GM19372 (cell line): ENCODE results near the gene RSU1.
A peak's percentile ranks its signal among the peaks of the same experiment; 100 is the strongest.
"Not testable (repeated sequence)": the region's sequence is repeated elsewhere in the genome, so short reads cannot be mapped to it uniquely, and the experiment has no call there.

ENCODE experiments used
- ATAC-seq: cut with Tn5 transposase; IDR thresholded peaks from one replicate; pipeline ENCODE4 v1.9.1; 2021; ENCODE audit warnings: mild to moderate bottlenecking, low read depth, moderate library complexity; ENCODE audit not compliant: unreplicated experiment

The RSU1 gene

GRCh38 chr10:16788778-16789177 is 28.4 kb downstream of the RSU1 start:
- no peak for ATAC-seq

DNA sequence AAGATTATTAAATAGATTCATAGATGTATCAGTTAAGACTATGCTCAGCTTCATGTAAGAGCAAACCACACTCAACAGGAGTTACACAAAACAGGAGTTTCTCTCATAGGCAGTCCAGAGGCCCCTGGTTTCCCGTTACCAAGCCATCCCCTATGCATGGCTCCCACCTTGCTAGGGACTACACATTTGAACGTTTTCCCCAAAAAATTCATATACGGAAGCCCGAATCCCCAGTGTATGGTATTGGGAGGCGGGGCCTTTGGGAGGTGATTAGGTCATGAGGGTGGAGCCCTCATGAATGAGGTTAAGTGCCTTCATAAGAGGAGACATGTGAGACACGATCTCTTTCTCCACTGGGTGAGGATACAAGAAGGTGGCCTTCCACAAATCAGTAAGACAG is 29.1 kb downstream of the RSU1 start:
- ATAC-seq, result no peak

- peak; percentile 69 for ATAC-seq
Observed at GRCh38 chr10:16787361-16787791, 29.8 kb downstream of the RSU1 start.

GRCh38 chr10:16780338-16780880 is 36.8 kb downstream of the RSU1 start:
- no peak for ATAC-seq

- peak; percentile 68 for ATAC-seq
Observed at GRCh38 chr10:16779384-16779915, 37.8 kb downstream of the RSU1 start.

- ATAC-seq, result peak; percentile 53
Observed at GRCh38 chr10:16777473-16778370, 39.5 kb downstream of the RSU1 start.

DNA sequence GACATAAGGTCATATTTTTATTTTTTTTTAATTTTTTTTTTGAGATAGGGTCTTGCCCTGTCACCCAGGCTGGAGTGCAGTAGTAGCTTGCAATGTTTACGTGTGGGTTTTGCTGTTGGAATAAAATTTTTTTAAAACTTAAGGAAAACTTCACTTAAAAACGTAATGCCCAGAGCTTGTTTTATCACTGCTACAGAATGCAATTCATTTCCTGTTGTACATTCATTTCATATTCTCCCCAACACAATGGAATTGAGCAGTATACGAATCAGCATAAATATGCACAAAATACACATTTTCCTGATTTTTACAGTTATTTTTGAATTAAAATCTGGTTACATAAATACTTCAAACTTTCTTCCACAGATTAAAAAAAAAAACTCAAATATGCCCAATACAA is 40.3 kb downstream of the RSU1 start:
- ATAC-seq, result no peak

DNA sequence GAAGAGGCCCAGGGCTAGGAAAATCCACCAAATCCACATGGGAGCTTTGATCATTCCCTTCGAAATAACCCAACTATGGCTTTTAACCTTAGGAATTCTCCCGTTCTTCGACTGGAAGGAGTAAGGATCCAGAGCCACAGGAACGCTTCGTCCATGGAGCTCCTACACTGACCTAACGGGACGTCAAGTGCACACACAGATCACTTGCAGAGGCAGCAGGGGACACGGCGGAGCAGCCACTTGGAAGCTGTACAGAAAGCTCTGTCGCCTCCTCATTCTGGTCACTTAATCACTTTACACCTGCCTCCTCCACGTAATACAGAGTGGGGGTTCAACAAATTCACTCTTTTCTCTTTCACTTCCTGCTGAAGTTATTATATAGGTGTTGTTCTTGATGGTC is 43.9 kb downstream of the RSU1 start:
- ATAC-seq, result no peak

- ATAC-seq, result no peak
Observed at GRCh38 chr10:16770670-16771069, 46.6 kb downstream of the RSU1 start.

- no peak for ATAC-seq
Observed at GRCh38 chr10:16770141-16770540, 47.1 kb downstream of the RSU1 start.

DNA sequence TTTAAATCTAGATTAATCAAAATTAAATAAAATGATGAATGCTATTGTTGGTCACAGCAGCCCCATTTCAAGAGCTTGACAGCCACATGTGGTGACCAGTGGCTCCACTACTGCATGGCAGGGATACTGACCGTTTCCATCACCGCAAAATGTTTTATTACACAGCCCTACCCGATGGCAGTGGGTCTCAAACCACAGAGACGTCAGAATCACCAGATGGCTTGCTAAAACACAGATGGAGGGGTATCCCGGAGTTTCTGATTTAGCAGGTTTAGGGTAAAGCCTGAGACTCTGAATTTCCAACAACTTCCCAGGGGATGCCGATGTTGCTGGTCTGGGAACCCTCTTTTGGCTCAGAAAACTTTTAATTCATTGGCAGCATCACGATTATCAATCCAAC is 47.9 kb downstream of the RSU1 start:
- ATAC-seq, result no peak

- ATAC-seq, result no peak
Observed at GRCh38 chr10:16768702-16769101, 48.5 kb downstream of the RSU1 start.

GRCh38 chr10:16765509-16766375 is 51.5 kb downstream of the RSU1 start:
- ATAC-seq, result no peak

- no peak for ATAC-seq
Observed at GRCh38 chr10:16761300-16761699, 55.9 kb downstream of the RSU1 start.

DNA sequence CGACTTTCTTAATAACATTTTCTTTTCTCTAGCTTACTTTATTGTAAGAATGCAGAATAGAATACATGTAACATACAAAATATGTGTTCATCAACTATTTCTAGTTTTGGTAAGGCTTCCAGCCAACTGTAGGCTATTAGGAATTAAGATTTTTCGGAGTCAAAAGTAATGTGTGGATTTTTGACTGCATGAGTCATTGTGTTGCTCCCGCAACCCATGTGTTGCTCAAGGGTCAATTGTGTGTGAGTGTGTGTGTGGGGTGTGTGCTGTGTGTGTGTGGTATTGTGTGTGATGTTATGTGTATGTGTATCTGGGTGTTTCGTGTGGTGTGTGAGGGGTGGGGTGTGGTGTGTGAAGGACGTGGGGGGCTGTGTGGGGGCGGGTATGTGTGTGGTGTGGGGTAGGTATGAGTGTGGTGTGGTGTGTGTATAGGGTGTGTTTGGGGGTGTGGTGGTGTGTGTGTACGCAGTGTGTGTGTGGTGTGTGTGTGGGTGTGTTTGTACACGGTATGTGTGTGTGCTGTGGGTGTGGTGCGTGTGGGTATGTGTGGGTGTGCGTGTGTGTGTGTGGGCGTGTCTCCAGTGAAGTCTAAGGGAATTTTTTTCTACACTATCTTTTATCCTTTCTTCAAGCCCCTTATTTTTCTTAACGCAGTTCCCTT is 60.5 kb downstream of the RSU1 start:
- no peak for ATAC-seq

- ATAC-seq, result no peak
Observed at GRCh38 chr10:16754765-16755164, 62.5 kb downstream of the RSU1 start.

DNA sequence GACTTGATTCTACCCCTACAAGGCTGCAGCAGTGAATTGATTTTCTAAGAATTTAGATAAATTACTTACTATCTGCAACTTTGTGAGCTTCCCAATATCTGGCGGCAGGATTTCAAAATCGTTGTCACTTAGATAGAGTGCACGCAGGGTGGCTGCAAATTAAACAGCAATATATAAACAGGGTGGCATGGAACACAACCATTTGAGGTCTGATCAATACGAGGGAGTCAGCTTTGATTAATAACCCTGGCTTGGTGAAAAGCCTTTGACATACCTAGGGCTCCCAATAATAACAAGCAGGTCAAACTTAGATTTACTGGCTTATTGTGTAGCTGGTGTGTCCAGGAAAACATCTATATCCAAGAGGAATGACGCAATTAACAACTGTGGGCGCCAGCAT is 64.4 kb downstream of the RSU1 start:
- ATAC-seq, result not testable (repeated sequence)

DNA sequence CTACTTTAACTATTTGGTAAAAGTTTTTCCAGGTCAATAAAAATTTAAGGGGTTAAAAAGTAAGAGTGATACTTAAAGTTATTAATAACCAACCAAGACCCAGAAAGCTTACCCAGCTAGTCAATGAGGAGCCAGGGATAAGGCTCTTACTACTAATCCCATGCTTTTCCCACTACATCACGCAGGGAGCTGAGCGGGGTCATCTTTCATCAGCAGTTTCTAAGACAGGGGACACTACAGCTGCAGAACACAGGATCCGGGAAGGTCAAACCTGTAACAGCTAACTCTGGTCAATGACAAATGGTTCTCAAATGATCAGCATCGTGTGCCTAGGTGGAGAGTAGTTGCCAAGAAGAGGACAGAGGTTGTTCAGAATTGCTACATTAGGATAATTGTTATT is 65.1 kb downstream of the RSU1 start:
- no peak for ATAC-seq

DNA sequence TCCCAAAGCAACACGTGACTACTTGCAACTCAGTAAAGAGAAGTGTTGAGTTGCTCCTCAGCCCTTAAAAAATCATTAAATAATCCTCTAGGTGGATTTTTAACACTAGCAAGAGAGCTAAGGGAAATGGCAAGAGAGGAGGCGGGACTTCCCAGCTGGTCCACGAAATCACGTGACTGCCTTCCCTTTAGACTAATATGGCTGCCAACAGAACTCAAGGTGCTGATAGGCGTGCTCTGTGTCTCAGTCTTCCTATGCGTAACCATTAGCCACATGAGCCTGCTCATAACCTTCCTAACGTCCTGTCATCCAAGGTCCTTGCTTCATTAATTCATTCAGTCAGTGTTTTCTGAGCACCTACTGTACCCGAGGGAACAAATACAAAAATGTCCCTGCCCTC is 66.0 kb downstream of the RSU1 start:
- no peak for ATAC-seq

DNA sequence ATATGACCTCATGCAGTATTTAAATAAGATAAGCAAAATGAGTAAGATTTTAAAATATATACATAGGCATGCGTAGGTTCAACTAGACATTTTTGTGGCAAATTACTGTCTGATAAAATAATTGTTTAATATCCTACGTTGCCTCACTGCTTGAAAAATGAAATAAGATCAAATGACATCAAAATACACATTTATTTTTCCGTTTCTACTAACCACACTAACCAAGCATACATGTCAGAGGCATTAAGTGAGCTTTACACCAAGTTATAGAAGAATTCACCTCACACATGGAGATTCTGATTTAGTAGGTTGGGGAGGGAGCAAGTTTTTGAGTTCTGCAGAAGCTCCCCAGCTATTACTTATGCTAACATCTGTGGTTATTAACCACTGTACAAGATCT is 66.8 kb downstream of the RSU1 start:
- no peak for ATAC-seq
